ENCODE results near the gene HMGCR. TPM values are rescaled to one million over a fixed set of nuclear protein-coding genes. Genes with fewer than 3 reads are reported as not detected.

HMGCR gene
- total RNA-seq, 1 donor, result 144 TPM

GRCh38 chr5:75349663-75350062 lies 12.6 kb downstream of the HMGCR start:
- no peak for DNase-seq (ENCODE audit: insufficient read length, low spot score, missing footprints)
- H3K79me2 ChIP-seq (ENCODE audit: insufficient read depth, low read length), result peaks cover 34% of the 10 kb centered on the region
- no peak overlapping the region for H3K4me2 ChIP-seq (ENCODE audit: insufficient read depth, low read length)
- peaks cover 10% of the 10 kb centered on the region for H3K4me1 ChIP-seq (ENCODE audit: insufficient read depth, low read length)
- no peak overlapping the region for H3K4me3 ChIP-seq (ENCODE audit: insufficient read depth, low read length)
- H3K27me3 ChIP-seq (ENCODE audit: insufficient read depth, low read length), result no peaks in the 10 kb centered on the region
- H2AFZ ChIP-seq (ENCODE audit: low read length), result no peak overlapping the region
- H4K20me1 ChIP-seq (ENCODE audit: insufficient read depth, low read length), result no peaks in the 10 kb centered on the region
- H3K36me3 ChIP-seq (ENCODE audit: insufficient read depth, low read length), result peaks cover 65% of the 10 kb centered on the region
- no peak overlapping the region for H3K27ac ChIP-seq (ENCODE audit: low read depth, low read length)
- no peaks in the 10 kb centered on the region for H3K9me3 ChIP-seq (ENCODE audit: low read depth, low read length)
- no peak for TF ChIP-seq CTCF (IDR thresholded peaks at IDR 0.05; ENCODE audit: extremely low read depth, low read depth, low read length)

GRCh38 chr5:75351139-75351926 lies 14.3 kb downstream of the HMGCR start:
- no peak overlapping the region for H3K4me3 ChIP-seq (ENCODE audit: insufficient read depth, low read length)
- H2AFZ ChIP-seq (ENCODE audit: low read length), result no peak overlapping the region
- no peaks in the 10 kb centered on the region for H4K20me1 ChIP-seq (ENCODE audit: insufficient read depth, low read length)
- DNase-seq (ENCODE audit: insufficient read length, low spot score, missing footprints), result no peak
- no peak overlapping the region for H3K4me2 ChIP-seq (ENCODE audit: insufficient read depth, low read length)
- no peak overlapping the region for H3K27ac ChIP-seq (ENCODE audit: low read depth, low read length)
- H3K9me3 ChIP-seq (ENCODE audit: low read depth, low read length), result no peaks in the 10 kb centered on the region
- peaks cover 24% of the 10 kb centered on the region for H3K79me2 ChIP-seq (ENCODE audit: insufficient read depth, low read length)
- H3K27me3 ChIP-seq (ENCODE audit: insufficient read depth, low read length), result no peaks in the 10 kb centered on the region
- peaks cover 66% of the 10 kb centered on the region for H3K36me3 ChIP-seq (ENCODE audit: insufficient read depth, low read length)
- H3K4me1 ChIP-seq (ENCODE audit: insufficient read depth, low read length), result peaks cover 10% of the 10 kb centered on the region
- TF ChIP-seq CTCF (IDR thresholded peaks at IDR 0.05; ENCODE audit: extremely low read depth, low read depth, low read length), result no peak

- Histone ChIP-seq H3K4me1 (ENCODE audit: insufficient read depth, low read length) (peaks cover 4% of the 10 kb centered on the region), H3K4me2 (ENCODE audit: insufficient read depth, low read length) (no peak overlapping the region), H3K27me3 (ENCODE audit: insufficient read depth, low read length) (no peaks in the 10 kb centered on the region), H3K79me2 (ENCODE audit: insufficient read depth, low read length) (peaks cover 9% of the 10 kb centered on the region), H2AFZ (ENCODE audit: low read length) (no peak overlapping the region), H3K9me3 (ENCODE audit: low read depth, low read length) (no peaks in the 10 kb centered on the region), H3K36me3 (ENCODE audit: insufficient read depth, low read length) (peaks cover 80% of the 10 kb centered on the region), H4K20me1 (ENCODE audit: insufficient read depth, low read length) (no peaks in the 10 kb centered on the region), H3K4me3 (ENCODE audit: insufficient read depth, low read length) (no peak overlapping the region), H3K27ac (ENCODE audit: low read depth, low read length) (no peak overlapping the region)
- no peak for DNase-seq (ENCODE audit: insufficient read length, low spot score, missing footprints)
- no peak for TF ChIP-seq CTCF (IDR thresholded peaks at IDR 0.05; ENCODE audit: extremely low read depth, low read depth, low read length)
These were observed 18.2 kb downstream of the HMGCR start for GRCh38 chr5:75355236-75355635.

GRCh38 chr5:75356719-75357118 lies 19.7 kb downstream of the HMGCR start:
- no peak for TF ChIP-seq CTCF (IDR thresholded peaks at IDR 0.05; ENCODE audit: extremely low read depth, low read depth, low read length)
- Histone ChIP-seq H3K27me3 (ENCODE audit: insufficient read depth, low read length) (no peaks in the 10 kb centered on the region), H3K36me3 (ENCODE audit: insufficient read depth, low read length) (peaks cover 78% of the 10 kb centered on the region), H3K27ac (ENCODE audit: low read depth, low read length) (no peak overlapping the region), H3K79me2 (ENCODE audit: insufficient read depth, low read length) (peaks cover 5% of the 10 kb centered on the region), H4K20me1 (ENCODE audit: insufficient read depth, low read length) (no peaks in the 10 kb centered on the region), H3K4me1 (ENCODE audit: insufficient read depth, low read length) (peaks cover 4% of the 10 kb centered on the region), H2AFZ (ENCODE audit: low read length) (no peak overlapping the region), H3K4me3 (ENCODE audit: insufficient read depth, low read length) (no peak overlapping the region), H3K4me2 (ENCODE audit: insufficient read depth, low read length) (no peak overlapping the region), H3K9me3 (ENCODE audit: low read depth, low read length) (no peaks in the 10 kb centered on the region)
- DNase-seq (ENCODE audit: insufficient read length, low spot score, missing footprints), result no peak

Measured in osteoblast (primary cell).